GM12878 (cell line): Measurements from ENCODE around the gene ECEL1. TPM values are rescaled to one million over a fixed set of nuclear protein-coding genes. Genes with fewer than 3 reads are reported as not detected.

Source experiments
- ATAC-seq: fragments of 200-7000 bp; cut with Tn5 transposase; 3 replicates; pipeline ENCODE4 v1.9.1; 2020; ENCODE audit warnings: mild to moderate bottlenecking, moderate library complexity
- BruUV-seq: library from RNA; stranded (reverse); fragments of 400-500 nt; replicated peaks from 2 replicates; lab custom pipeline; 2021; lab: Mats Ljungman, UMichigan
- CTCF ChIA-PET: fragments of 300-600 bp; sonication (Branson Sonifier 250); formaldehyde crosslinking; extraction: SDS; loops from one replicate; lab custom pipeline; 2021; ENCODE audit warnings: inconsistent platforms; lab: Yijun Ruan, JAX
- POLR2A ChIA-PET: fragments of 350-600 bp; formaldehyde crosslinking; extraction: SDS; loops from one replicate; lab custom pipeline; 2021; ENCODE audit warnings: inconsistent platforms; lab: Charles Lee
- RAD21 ChIA-PET: fragments of 300-600 bp; sonication (Branson Sonifier 250); formaldehyde crosslinking; loops from one replicate; lab custom pipeline; 2023; ENCODE audit warnings: antibody characterized with exemption; ENCODE audit not compliant: unreplicated experiment; lab: Charles Lee
- SMC1A ChIA-PET: fragments of 300-600 bp; sonication (Branson Sonifier 250); formaldehyde crosslinking; loops from one replicate; lab custom pipeline; 2023; ENCODE audit not compliant: unreplicated experiment, uncharacterized antibody; lab: Charles Lee
- DNase-seq: peaks from one replicate; pipeline ENCODE4 v3.0.0-alpha.2; 2011; ENCODE audit warnings: low read depth, low spot score
- FAIRE-seq: peaks from 3 replicates; lab custom pipeline; 2011; peaks lifted over from hg19 to GRCh38; lab: Jason Lieb, UNC
- H2AFZ ChIP-seq: 2 replicates; pipeline ENCODE4 v1.6.0; 2011; ENCODE audit warnings: low read depth, low read length, control low read depth; ENCODE audit not compliant: control insufficient read depth
- H3K27ac ChIP-seq: 2 replicates; pipeline ENCODE4 v1.5.1; 2011; ENCODE audit warnings: control low read depth; ENCODE audit not compliant: control insufficient read depth, insufficient read depth
- H3K27me3 ChIP-seq, 2 experiments: replicated peaks in 1 of 2; 2 replicates each; pipeline versions ENCODE4 v1.6.0 to v1.6.1; 2011; ENCODE audit warnings: low read length in 1 of 2; ENCODE audit not compliant: control insufficient read depth in 2 of 2, insufficient read depth in 2 of 2
- H3K36me3 ChIP-seq, 2 experiments: 2 replicates each; pipeline ENCODE4 v1.5.1; 2011; ENCODE audit warnings: low read length in 1 of 2; ENCODE audit not compliant: control insufficient read depth in 2 of 2, insufficient read depth in 2 of 2
- H3K4me1 ChIP-seq: 2 replicates; pipeline ENCODE4 v1.6.1; 2011; ENCODE audit warnings: mild to moderate bottlenecking, low read length, moderate library complexity, mixed read lengths; ENCODE audit not compliant: control insufficient read depth, insufficient read depth
- H3K4me2 ChIP-seq: 2 replicates; pipeline ENCODE4 v1.6.0; 2011; ENCODE audit warnings: control low read depth; ENCODE audit not compliant: control insufficient read depth, insufficient read depth
- H3K4me3 ChIP-seq: fragments of 200-600 bp; sonication (generic); 2 replicates; pipeline ENCODE4 v1.5.1; 2016
- H3K79me2 ChIP-seq: 2 replicates; pipeline ENCODE4 v1.6.0; 2011; ENCODE audit warnings: low read length; ENCODE audit not compliant: control insufficient read depth, insufficient read depth
- H3K9ac ChIP-seq: 2 replicates; pipeline ENCODE4 v1.8.0; 2011; ENCODE audit warnings: low read length, control low read depth, mixed read lengths; ENCODE audit not compliant: control insufficient read depth, insufficient read depth
- H3K9me3 ChIP-seq: replicated peaks from 3 replicates; pipeline ENCODE4 v1.5.1; 2011; ENCODE audit warnings: mild to moderate bottlenecking, low read length; ENCODE audit not compliant: control insufficient read depth, insufficient read depth
- H4K20me1 ChIP-seq: 2 replicates; pipeline ENCODE4 v1.6.0; 2011; ENCODE audit not compliant: control insufficient read depth, insufficient read depth
- GABPA ChIP-seq: IDR thresholded peaks from 2 replicates; pipeline ENCODE4 v1.6.1; 2014; ENCODE audit warnings: antibody characterized with exemption, low read depth, mild to moderate bottlenecking, inconsistent platforms
- IKZF2 ChIP-seq, 2 experiments: fragments of 450-650 bp; IDR thresholded peaks; 2 replicates each; pipeline ENCODE4 v1.6.1; 2017; ENCODE audit warnings: mild to moderate bottlenecking in 2 of 2, moderate library complexity in 2 of 2
- MTA2 ChIP-seq: fragments of 450-650 bp; IDR thresholded peaks from 2 replicates; pipeline ENCODE4 v1.6.1; 2016; ENCODE audit warnings: low read depth, mild to moderate bottlenecking, moderate library complexity
- PAX8 ChIP-seq: fragments of 450-650 bp; IDR thresholded peaks from 2 replicates; pipeline ENCODE4 v1.6.1; 2017; ENCODE audit warnings: mild to moderate bottlenecking, moderate library complexity
- POU2F2 ChIP-seq: IDR thresholded peaks from 3 replicates; pipeline ENCODE4 v1.6.1; 2011; ENCODE audit warnings: low read depth, mild to moderate bottlenecking, low read length, borderline replicate concordance
- RELA ChIP-seq: fragments of 450-650 bp; IDR thresholded peaks from 2 replicates; pipeline ENCODE4 v1.8.0; 2014; ENCODE audit warnings: borderline replicate concordance; ENCODE audit not compliant: partially characterized antibody
- TARDBP ChIP-seq: IDR thresholded peaks from 2 replicates; pipeline ENCODE4 v1.6.1; 2016; ENCODE audit warnings: borderline replicate concordance
- YBX1 ChIP-seq: fragments of 450-650 bp; IDR thresholded peaks from 2 replicates; pipeline ENCODE4 v1.6.1; 2016; ENCODE audit warnings: antibody characterized with exemption
- WGBS: methylation state at CpG from one replicate; pipeline ENCODE4 v1.1.6; 2016; ENCODE audit warnings: low lambda C conversion rate; ENCODE audit not compliant: insufficient replicate concordance, insufficient coverage; ENCODE audit errors: missing lambda C conversion rate; 5-methylcytosine and 5-hydroxymethylcytosine counted together
- in situ Hi-C: fragments of 300-500 bp; cut with MboI; formaldehyde crosslinking; loops from 9 replicates; pipeline ENCODE4 v1.14.3; 2018; ENCODE audit warnings: mixed read lengths
- intact Hi-C: fragments of 100-400 bp; cut with micrococcal nuclease; formaldehyde crosslinking; loops from one replicate; pipeline ENCODE4 v1.14.2; 2022; ENCODE audit not compliant: unreplicated experiment
- polyA plus RNA-seq, 11 experiments: library from polyadenylated mRNA; depleted of rRNA in 4 of 11; unstranded in 6 of 11; stranded (reverse) in 5 of 11; fragments of >200 nt; fragmentation: Nextera tagmentation in 4 of 11; fragmentation: Illumina TruSeq in 1 of 11; extraction: Ambion mirVana in 4 of 11; extraction: Trizol in 1 of 11; gene quantifications; 1 replicate in 1 of 11; 2 replicates in 10 of 11; pipeline versions ENCODE4 v1.2.1 to v1.2.3, GENCODE V29; 2011 to 2016; ENCODE audit warnings: inconsistent platforms in 2 of 11, missing spikeins in 2 of 11, low read depth in 1 of 11
- total RNA-seq, 4 experiments: library from RNA; depleted of rRNA in 3 of 4; stranded (reverse); fragments of >200 nt in 3 of 4; fragmentation: Illumina TruSeq in 1 of 4; extraction: Trizol in 1 of 4; gene quantifications; 2 replicates each; pipeline versions ENCODE4 v1.2.1 to v1.2.3, GENCODE V29; 2013 to 2021
- TF ChIP-seq, protein P1 (sequence below): IDR thresholded peaks from 2 replicates; pipeline ENCODE4 v1.6.1; 2011; ENCODE audit warnings: low read depth, mild to moderate bottlenecking, low read length, moderate library complexity, borderline replicate concordance; ENCODE audit errors: extremely low read depth
- TF ChIP-seq, protein P2 (sequence below): fragments of 450-650 bp; IDR thresholded peaks from 2 replicates; pipeline ENCODE4 v1.6.1; 2017; ENCODE audit warnings: borderline replicate concordance
- TF ChIP-seq, protein P3 (sequence below): fragments of 450-650 bp; IDR thresholded peaks from 2 replicates; pipeline ENCODE4 v1.6.1; 2017; ENCODE audit warnings: mild to moderate bottlenecking, moderate library complexity
- TF ChIP-seq, protein P4 (sequence below): fragments of 450-650 bp; IDR thresholded peaks from 2 replicates; pipeline ENCODE4 v1.6.1; 2017; ENCODE audit warnings: antibody characterized with exemption, mild to moderate bottlenecking, moderate library complexity
- TF ChIP-seq, protein P5 (sequence below), 3 experiments: IDR thresholded peaks in 2 of 3; conservative IDR thresholded peaks in 1 of 3; 2 replicates each; pipeline ENCODE4 v1.5.1; 2011; ENCODE audit warnings: low read depth in 3 of 3, low read length in 3 of 3, mild to moderate bottlenecking in 3 of 3, control low read depth in 2 of 3, moderate library complexity in 2 of 3, inconsistent platforms in 1 of 3, mixed read lengths in 1 of 3; ENCODE audit not compliant: control insufficient read depth in 2 of 3, insufficient read depth in 1 of 3; ENCODE audit errors: extremely low read depth in 1 of 3

The ECEL1 gene
- total and polyA plus RNA-seq, 10 of the 15 experiments (the other 5 are each of a cell fraction or from before 2014, with no cell fraction given), result not detected

DNA sequence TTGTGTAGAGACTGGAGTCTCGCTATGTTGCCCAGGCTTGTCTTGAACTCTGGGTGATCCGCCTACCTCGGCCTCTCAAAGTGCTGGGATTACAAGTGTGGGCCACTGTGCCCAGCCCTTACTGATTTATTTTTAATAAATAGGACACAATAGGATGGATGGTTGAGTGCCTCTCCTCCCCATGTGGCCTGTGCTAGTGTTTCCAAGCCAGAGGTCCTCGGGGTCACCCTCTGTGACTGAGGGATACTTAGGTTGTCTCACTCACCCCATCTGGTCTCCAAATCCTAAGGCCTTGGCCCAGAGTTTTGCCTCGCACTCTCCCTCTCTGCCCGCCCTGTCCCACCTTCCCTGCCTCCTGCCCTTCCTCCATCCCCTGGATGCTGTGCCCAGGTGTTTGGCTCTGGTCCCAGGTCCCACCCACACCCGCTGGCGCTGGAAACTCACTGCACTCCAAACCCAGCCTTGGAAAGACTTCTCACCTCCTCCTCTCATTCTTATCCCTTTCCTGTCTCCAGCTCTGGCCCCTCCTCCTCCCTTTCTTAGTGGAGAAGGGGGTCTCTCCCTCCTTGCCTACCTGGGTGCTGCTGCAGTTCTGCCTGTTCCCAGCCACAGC lies 4.7 kb upstream of the ECEL1 start:
- ChIA-PET POLR2A (no interaction called here), CTCF (no interaction called here), SMC1A (no interaction called here), RAD21 (no interaction called here)
- ATAC-seq (no peak), FAIRE-seq (no peak), DNase-seq (no peak)
- WGBS, result 34% methylated on average over 8 of the region's 8 CpGs
- H3K27me3 ChIP-seq, result peaks cover 0 to 12% of the 10 kb centered on the region in 2 experiments; a peak in 3 of 4 replicates
- no TSS peak for BruUV-seq
- H3K4me2 ChIP-seq, result no peak overlapping the region
- H3K4me1 ChIP-seq, result no peaks in the 10 kb centered on the region
- no peaks in the 10 kb centered on the region for H3K79me2 ChIP-seq
- no peak overlapping the region for H3K4me3 ChIP-seq
- in situ Hi-C loops, result no loop called here
- no peaks in the 10 kb centered on the region for H4K20me1 ChIP-seq
- no peak overlapping the region for H2AFZ ChIP-seq
- H3K9ac ChIP-seq, result no peak overlapping the region
- intact Hi-C loops, result no loop called here
- no peaks in the 10 kb centered on the region for H3K9me3 ChIP-seq
- H3K36me3 ChIP-seq, result no peaks in the 10 kb centered on the region
- H3K27ac ChIP-seq, result no peak overlapping the region
- TF ChIP-seq YBX1, result no peak
- TF ChIP-seq, protein P1, sequence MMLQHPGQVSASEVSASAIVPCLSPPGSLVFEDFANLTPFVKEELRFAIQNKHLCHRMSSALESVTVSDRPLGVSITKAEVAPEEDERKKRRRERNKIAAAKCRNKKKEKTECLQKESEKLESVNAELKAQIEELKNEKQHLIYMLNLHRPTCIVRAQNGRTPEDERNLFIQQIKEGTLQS, result no peak
- TF ChIP-seq IKZF2 (IDR thresholded peaks at IDR 0.05), result no peak
- TF ChIP-seq POU2F2, result no peak
- TF ChIP-seq, protein P2, sequence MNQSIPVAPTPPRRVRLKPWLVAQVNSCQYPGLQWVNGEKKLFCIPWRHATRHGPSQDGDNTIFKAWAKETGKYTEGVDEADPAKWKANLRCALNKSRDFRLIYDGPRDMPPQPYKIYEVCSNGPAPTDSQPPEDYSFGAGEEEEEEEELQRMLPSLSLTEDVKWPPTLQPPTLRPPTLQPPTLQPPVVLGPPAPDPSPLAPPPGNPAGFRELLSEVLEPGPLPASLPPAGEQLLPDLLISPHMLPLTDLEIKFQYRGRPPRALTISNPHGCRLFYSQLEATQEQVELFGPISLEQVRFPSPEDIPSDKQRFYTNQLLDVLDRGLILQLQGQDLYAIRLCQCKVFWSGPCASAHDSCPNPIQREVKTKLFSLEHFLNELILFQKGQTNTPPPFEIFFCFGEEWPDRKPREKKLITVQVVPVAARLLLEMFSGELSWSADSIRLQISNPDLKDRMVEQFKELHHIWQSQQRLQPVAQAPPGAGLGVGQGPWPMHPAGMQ, result no peak
- TF ChIP-seq TARDBP, result no peak
- TF ChIP-seq, protein P3, sequence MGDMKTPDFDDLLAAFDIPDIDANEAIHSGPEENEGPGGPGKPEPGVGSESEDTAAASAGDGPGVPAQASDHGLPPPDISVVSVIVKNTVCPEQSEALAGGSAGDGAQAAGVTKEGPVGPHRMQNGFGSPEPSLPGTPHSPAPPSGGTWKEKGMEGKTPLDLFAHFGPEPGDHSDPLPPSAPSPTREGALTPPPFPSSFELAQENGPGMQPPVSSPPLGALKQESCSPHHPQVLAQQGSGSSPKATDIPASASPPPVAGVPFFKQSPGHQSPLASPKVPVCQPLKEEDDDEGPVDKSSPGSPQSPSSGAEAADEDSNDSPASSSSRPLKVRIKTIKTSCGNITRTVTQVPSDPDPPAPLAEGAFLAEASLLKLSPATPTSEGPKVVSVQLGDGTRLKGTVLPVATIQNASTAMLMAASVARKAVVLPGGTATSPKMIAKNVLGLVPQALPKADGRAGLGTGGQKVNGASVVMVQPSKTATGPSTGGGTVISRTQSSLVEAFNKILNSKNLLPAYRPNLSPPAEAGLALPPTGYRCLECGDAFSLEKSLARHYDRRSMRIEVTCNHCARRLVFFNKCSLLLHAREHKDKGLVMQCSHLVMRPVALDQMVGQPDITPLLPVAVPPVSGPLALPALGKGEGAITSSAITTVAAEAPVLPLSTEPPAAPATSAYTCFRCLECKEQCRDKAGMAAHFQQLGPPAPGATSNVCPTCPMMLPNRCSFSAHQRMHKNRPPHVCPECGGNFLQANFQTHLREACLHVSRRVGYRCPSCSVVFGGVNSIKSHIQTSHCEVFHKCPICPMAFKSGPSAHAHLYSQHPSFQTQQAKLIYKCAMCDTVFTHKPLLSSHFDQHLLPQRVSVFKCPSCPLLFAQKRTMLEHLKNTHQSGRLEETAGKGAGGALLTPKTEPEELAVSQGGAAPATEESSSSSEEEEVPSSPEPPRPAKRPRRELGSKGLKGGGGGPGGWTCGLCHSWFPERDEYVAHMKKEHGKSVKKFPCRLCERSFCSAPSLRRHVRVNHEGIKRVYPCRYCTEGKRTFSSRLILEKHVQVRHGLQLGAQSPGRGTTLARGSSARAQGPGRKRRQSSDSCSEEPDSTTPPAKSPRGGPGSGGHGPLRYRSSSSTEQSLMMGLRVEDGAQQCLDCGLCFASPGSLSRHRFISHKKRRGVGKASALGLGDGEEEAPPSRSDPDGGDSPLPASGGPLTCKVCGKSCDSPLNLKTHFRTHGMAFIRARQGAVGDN, result no peak
- no peak for TF ChIP-seq MTA2
- no peak for TF ChIP-seq PAX8
- no peak for TF ChIP-seq RELA
- TF ChIP-seq GABPA, result no peak
- TF ChIP-seq, protein P4, sequence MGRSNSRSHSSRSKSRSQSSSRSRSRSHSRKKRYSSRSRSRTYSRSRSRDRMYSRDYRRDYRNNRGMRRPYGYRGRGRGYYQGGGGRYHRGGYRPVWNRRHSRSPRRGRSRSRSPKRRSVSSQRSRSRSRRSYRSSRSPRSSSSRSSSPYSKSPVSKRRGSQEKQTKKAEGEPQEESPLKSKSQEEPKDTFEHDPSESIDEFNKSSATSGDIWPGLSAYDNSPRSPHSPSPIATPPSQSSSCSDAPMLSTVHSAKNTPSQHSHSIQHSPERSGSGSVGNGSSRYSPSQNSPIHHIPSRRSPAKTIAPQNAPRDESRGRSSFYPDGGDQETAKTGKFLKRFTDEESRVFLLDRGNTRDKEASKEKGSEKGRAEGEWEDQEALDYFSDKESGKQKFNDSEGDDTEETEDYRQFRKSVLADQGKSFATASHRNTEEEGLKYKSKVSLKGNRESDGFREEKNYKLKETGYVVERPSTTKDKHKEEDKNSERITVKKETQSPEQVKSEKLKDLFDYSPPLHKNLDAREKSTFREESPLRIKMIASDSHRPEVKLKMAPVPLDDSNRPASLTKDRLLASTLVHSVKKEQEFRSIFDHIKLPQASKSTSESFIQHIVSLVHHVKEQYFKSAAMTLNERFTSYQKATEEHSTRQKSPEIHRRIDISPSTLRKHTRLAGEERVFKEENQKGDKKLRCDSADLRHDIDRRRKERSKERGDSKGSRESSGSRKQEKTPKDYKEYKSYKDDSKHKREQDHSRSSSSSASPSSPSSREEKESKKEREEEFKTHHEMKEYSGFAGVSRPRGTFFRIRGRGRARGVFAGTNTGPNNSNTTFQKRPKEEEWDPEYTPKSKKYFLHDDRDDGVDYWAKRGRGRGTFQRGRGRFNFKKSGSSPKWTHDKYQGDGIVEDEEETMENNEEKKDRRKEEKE, result no peak
- TF ChIP-seq, protein P5, sequence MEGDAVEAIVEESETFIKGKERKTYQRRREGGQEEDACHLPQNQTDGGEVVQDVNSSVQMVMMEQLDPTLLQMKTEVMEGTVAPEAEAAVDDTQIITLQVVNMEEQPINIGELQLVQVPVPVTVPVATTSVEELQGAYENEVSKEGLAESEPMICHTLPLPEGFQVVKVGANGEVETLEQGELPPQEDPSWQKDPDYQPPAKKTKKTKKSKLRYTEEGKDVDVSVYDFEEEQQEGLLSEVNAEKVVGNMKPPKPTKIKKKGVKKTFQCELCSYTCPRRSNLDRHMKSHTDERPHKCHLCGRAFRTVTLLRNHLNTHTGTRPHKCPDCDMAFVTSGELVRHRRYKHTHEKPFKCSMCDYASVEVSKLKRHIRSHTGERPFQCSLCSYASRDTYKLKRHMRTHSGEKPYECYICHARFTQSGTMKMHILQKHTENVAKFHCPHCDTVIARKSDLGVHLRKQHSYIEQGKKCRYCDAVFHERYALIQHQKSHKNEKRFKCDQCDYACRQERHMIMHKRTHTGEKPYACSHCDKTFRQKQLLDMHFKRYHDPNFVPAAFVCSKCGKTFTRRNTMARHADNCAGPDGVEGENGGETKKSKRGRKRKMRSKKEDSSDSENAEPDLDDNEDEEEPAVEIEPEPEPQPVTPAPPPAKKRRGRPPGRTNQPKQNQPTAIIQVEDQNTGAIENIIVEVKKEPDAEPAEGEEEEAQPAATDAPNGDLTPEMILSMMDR (IDR thresholded peaks at IDR 0.05 in 2 of 3, conservative IDR thresholded peaks at IDR 0.05 in 1 of 3; ENCODE audit: control insufficient read depth in 2 of 3, extremely low read depth in 1 of 3, insufficient read depth in 1 of 3, low read depth in 3 of 3, low read length in 3 of 3), result no peak
